ENCODE results near the gene SND1. TPM values are rescaled to one million over a fixed set of nuclear protein-coding genes. Genes with fewer than 3 reads are reported as not detected.

The SND1 gene
- polyA plus RNA-seq, 3 donors: 46.5 to 97.3 (median 79.8) TPM

DNA sequence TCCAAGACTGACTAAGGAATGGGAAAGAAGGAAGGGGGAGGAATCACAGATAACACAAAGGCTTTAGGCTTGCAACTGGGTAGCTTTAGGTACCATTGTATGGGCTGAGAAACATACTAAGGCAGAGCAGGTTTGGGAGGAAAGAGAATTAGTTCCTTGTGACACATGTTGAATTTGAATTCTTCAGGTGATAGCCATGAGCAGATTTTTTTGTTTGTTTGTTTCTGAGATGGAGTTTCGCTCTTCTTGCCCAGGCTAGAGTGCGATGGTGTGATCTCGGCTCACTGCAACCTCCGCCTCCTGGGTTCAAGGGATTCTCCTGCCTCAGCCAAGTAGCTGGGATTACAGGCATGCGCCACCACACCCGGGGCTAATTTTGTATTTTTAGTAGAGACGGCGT, 4.4 kb upstream of the SND1 start:
- intact Hi-C loops (cut with micrococcal nuclease): no loop called here
- Histone ChIP-seq H3K4me2 (replicated peaks; ENCODE audit: extremely low read depth, low read length, poor library complexity, severe bottlenecking) (no peak overlapping the region), H3K79me2 (ENCODE audit: insufficient read depth, low read length) (peaks cover 7% of the 10 kb centered on the region), H3K9ac (ENCODE audit: insufficient read depth, low read length, poor library complexity, severe bottlenecking) (no peak overlapping the region), H4K20me1 (ENCODE audit: insufficient read depth, low read length) (no peaks in the 10 kb centered on the region), H2AFZ (ENCODE audit: insufficient read depth, low read depth, low read length, poor library complexity, severe bottlenecking) (no peak overlapping the region), H3K36me3 (replicated peaks in 1 of 2; ENCODE audit: control insufficient read depth in 1 of 2, insufficient read depth in 2 of 2, low read length in 2 of 2) (no peaks in the 10 kb centered on the region), H3K4me1 (ENCODE audit: control insufficient read depth in 1 of 2, insufficient read depth in 2 of 2, low read length in 2 of 2) (peaks cover 8 to 17% of the 10 kb centered on the region in 2 donors), H3K9me3 (replicated peaks in 1 of 2; ENCODE audit: control insufficient read depth in 1 of 2, insufficient read depth in 1 of 2, low read length in 2 of 2) (no peaks in the 10 kb centered on the region), H3K27me3 (ENCODE audit: control insufficient read depth in 2 of 2, insufficient read depth in 2 of 2, low read length in 2 of 2) (no peaks in the 10 kb centered on the region), H3K27ac (ENCODE audit: low read depth in 1 of 2, low read length in 2 of 2) (no peak overlapping the region), H3K4me3 (replicated peaks in 1 of 3; ENCODE audit: low read depth in 2 of 3, low read length in 3 of 3) (no peak overlapping the region)
- Mint-ChIP-seq H3K36me3 (no peaks in the 10 kb centered on the region), H3K4me3 (peak overlapping the region in 1 of 2 donors; percentile 14), H3K27ac (no peak overlapping the region), H3K4me1 (peaks cover 12% of the 10 kb centered on the region), H3K9me3 (peaks cover 0 to 2% (median 0%) of the 10 kb centered on the region in 7 donors), H3K27me3 (ENCODE audit: low read depth in 3 of 3) (peaks cover 0 to 3% (median 1%) of the 10 kb centered on the region in 3 donors)
- no peak for DNase-seq
- TF ChIP-seq, protein P1, sequence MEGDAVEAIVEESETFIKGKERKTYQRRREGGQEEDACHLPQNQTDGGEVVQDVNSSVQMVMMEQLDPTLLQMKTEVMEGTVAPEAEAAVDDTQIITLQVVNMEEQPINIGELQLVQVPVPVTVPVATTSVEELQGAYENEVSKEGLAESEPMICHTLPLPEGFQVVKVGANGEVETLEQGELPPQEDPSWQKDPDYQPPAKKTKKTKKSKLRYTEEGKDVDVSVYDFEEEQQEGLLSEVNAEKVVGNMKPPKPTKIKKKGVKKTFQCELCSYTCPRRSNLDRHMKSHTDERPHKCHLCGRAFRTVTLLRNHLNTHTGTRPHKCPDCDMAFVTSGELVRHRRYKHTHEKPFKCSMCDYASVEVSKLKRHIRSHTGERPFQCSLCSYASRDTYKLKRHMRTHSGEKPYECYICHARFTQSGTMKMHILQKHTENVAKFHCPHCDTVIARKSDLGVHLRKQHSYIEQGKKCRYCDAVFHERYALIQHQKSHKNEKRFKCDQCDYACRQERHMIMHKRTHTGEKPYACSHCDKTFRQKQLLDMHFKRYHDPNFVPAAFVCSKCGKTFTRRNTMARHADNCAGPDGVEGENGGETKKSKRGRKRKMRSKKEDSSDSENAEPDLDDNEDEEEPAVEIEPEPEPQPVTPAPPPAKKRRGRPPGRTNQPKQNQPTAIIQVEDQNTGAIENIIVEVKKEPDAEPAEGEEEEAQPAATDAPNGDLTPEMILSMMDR (IDR thresholded peaks at IDR 0.05): no peak
- WGBS (ENCODE audit: insufficient coverage): 100% methylated on average over 7 of the region's 8 CpGs

DNA sequence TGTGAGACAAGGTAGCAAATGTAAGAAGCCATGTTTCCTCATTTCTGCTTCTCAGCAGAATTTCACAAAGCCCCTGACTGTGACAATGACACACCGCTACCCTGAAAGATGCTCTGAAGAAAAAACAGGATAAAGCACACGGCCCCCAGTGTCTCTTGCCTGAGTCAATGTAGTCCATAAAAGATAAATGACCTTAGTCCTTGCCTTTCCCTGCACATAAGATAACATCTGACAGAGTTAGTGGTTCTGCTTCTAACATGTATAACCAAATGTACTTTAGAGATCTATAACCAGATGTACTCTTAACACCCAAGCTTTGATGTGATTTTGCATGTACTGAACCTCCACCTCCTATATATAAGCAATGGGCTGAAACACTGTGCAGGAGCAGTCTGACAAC, 3.0 kb upstream of the SND1 start:
- H3K27me3 ChIP-seq (ENCODE audit: control insufficient read depth in 2 of 2, insufficient read depth in 2 of 2, low read length in 2 of 2): no peaks in the 10 kb centered on the region
- no peak overlapping the region for H3K4me2 ChIP-seq (replicated peaks; ENCODE audit: extremely low read depth, low read length, poor library complexity, severe bottlenecking)
- H2AFZ ChIP-seq (ENCODE audit: insufficient read depth, low read depth, low read length, poor library complexity, severe bottlenecking): no peak overlapping the region
- peaks cover 0 to 2% (median 0%) of the 10 kb centered on the region in 7 donors for H3K9me3 Mint-ChIP-seq
- H3K27ac ChIP-seq (ENCODE audit: low read depth in 1 of 2, low read length in 2 of 2): no peak overlapping the region
- TF ChIP-seq, protein P1 (IDR thresholded peaks at IDR 0.05): no peak
- peaks cover 0 to 1% of the 10 kb centered on the region in 2 donors for H3K36me3 Mint-ChIP-seq
- no peaks in the 10 kb centered on the region for H3K9me3 ChIP-seq (replicated peaks in 1 of 2; ENCODE audit: control insufficient read depth in 1 of 2, insufficient read depth in 1 of 2, low read length in 2 of 2)
- H3K4me1 ChIP-seq (ENCODE audit: control insufficient read depth in 1 of 2, insufficient read depth in 2 of 2, low read length in 2 of 2): peaks cover 22 to 30% of the 10 kb centered on the region in 2 donors
- no peak overlapping the region for H3K27ac Mint-ChIP-seq
- intact Hi-C loops (cut with micrococcal nuclease): no loop called here
- H3K4me3 Mint-ChIP-seq: no peak overlapping the region
- DNase-seq: no peak
- no peak overlapping the region for H3K4me3 ChIP-seq (replicated peaks in 1 of 3; ENCODE audit: low read depth in 2 of 3, low read length in 3 of 3)
- H3K36me3 ChIP-seq (replicated peaks in 1 of 2; ENCODE audit: control insufficient read depth in 1 of 2, insufficient read depth in 2 of 2, low read length in 2 of 2): no peaks in the 10 kb centered on the region
- peaks cover 25% of the 10 kb centered on the region for H3K4me1 Mint-ChIP-seq
- peaks cover 0 to 2% (median 1%) of the 10 kb centered on the region in 3 donors for H3K27me3 Mint-ChIP-seq (ENCODE audit: low read depth in 3 of 3)
- H3K9ac ChIP-seq (ENCODE audit: insufficient read depth, low read length, poor library complexity, severe bottlenecking): no peak overlapping the region
- H4K20me1 ChIP-seq (ENCODE audit: insufficient read depth, low read length): no peaks in the 10 kb centered on the region
- 86% methylated on average over 2 of the region's 2 CpGs for WGBS (ENCODE audit: insufficient coverage)
- H3K79me2 ChIP-seq (ENCODE audit: insufficient read depth, low read length): peaks cover 20% of the 10 kb centered on the region

Data from CD14-positive monocyte (primary cell).